ENCODE measurements around the gene PPP1R9A.
A peak's percentile ranks its signal among the peaks of the same experiment; 100 is the strongest.

Gene PPP1R9A

DNA sequence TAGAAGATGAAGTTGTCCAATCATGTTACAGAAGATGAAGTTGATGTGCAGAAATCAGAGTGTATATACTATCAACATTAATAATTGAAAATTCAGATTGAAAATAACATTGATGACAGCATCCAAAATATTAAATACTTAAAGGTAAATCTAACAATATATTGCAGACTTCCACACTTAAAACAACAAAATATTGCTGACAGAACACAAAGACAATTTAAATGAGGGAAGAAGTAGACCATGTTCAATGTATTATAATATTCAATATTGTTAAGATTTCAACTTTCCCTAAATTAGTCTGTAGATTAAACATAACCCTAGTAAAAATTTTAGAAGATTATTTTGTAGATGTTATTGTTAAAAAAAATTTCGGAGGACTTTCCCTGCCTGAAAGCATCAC lies 265.0 kb downstream of the PPP1R9A start:
- H2AFZ ChIP-seq, result no peak overlapping the region

DNA sequence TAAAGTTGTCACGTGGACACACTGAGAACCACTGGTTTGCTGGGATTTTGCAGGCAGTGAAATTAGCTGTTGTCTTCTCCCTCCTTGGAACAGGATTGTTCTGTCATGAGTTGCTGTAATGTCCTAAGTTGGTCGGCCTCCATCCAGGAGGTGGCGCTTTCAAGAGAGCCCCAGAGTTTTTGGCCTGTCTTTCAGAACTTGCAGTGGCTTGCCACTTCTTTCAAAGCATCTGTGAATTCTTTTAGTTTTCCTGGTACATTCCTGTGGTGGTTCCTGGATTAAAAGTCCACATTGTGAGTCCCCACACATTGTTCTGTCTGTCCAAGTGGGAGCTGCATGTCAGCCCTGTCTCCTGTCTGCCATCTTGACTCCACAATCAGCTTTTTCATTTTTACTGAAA lies 283.1 kb downstream of the PPP1R9A start:
- Histone ChIP-seq H3K9me3 (ENCODE audit: control insufficient read depth, low read length) (no peaks in the 10 kb centered on the region), H3K36me3 (ENCODE audit: control insufficient read depth, insufficient read depth, low read length) (no peaks in the 10 kb centered on the region), H3K4me3 (ENCODE audit: low read depth, low read length) (no peak overlapping the region), H3K79me2 (no peaks in the 10 kb centered on the region), H3K4me2 (ENCODE audit: low read length) (no peak overlapping the region), H3K9ac (no peak overlapping the region), H3K4me1 (no peaks in the 10 kb centered on the region), H3K27ac (no peak overlapping the region), H2AFZ (no peak overlapping the region), H3K27me3 (ENCODE audit: control insufficient read depth, insufficient read depth, low read length) (no peaks in the 10 kb centered on the region)
- TF ChIP-seq, protein P1, sequence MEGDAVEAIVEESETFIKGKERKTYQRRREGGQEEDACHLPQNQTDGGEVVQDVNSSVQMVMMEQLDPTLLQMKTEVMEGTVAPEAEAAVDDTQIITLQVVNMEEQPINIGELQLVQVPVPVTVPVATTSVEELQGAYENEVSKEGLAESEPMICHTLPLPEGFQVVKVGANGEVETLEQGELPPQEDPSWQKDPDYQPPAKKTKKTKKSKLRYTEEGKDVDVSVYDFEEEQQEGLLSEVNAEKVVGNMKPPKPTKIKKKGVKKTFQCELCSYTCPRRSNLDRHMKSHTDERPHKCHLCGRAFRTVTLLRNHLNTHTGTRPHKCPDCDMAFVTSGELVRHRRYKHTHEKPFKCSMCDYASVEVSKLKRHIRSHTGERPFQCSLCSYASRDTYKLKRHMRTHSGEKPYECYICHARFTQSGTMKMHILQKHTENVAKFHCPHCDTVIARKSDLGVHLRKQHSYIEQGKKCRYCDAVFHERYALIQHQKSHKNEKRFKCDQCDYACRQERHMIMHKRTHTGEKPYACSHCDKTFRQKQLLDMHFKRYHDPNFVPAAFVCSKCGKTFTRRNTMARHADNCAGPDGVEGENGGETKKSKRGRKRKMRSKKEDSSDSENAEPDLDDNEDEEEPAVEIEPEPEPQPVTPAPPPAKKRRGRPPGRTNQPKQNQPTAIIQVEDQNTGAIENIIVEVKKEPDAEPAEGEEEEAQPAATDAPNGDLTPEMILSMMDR (IDR thresholded peaks at IDR 0.05), result no peak

More for the DNA sequence above, 265.0 kb downstream of the PPP1R9A start:
- no peaks in the 10 kb centered on the region for H3K27me3 ChIP-seq (ENCODE audit: control insufficient read depth, insufficient read depth, low read length)
- H3K27ac ChIP-seq, result no peak overlapping the region
- TF ChIP-seq, protein P1 (IDR thresholded peaks at IDR 0.05), result no peak
- no peaks in the 10 kb centered on the region for H3K9me3 ChIP-seq (ENCODE audit: control insufficient read depth, low read length)
- H3K4me3 ChIP-seq (ENCODE audit: low read depth, low read length), result no peak overlapping the region
- H3K9ac ChIP-seq, result no peak overlapping the region
- no peaks in the 10 kb centered on the region for H3K4me1 ChIP-seq
- no peaks in the 10 kb centered on the region for H3K79me2 ChIP-seq
- H3K36me3 ChIP-seq (ENCODE audit: control insufficient read depth, insufficient read depth, low read length), result no peaks in the 10 kb centered on the region
- H3K4me2 ChIP-seq (ENCODE audit: low read length), result no peak overlapping the region

GRCh38 chr7:95191795-95192194 lies 284.4 kb downstream of the PPP1R9A start:
- H3K4me1 ChIP-seq, result no peaks in the 10 kb centered on the region
- H3K4me2 ChIP-seq (ENCODE audit: low read length), result no peak overlapping the region
- no peak overlapping the region for H3K9ac ChIP-seq
- no peak overlapping the region for H2AFZ ChIP-seq
- no peaks in the 10 kb centered on the region for H3K36me3 ChIP-seq (ENCODE audit: control insufficient read depth, insufficient read depth, low read length)
- H3K27me3 ChIP-seq (ENCODE audit: control insufficient read depth, insufficient read depth, low read length), result no peaks in the 10 kb centered on the region
- H3K79me2 ChIP-seq, result no peaks in the 10 kb centered on the region
- H3K9me3 ChIP-seq (ENCODE audit: control insufficient read depth, low read length), result no peaks in the 10 kb centered on the region
- no peak overlapping the region for H3K4me3 ChIP-seq (ENCODE audit: low read depth, low read length)
- TF ChIP-seq, protein P1 (IDR thresholded peaks at IDR 0.05), result no peak
- H3K27ac ChIP-seq, result no peak overlapping the region

GRCh38 chr7:95198863-95199262 lies 291.5 kb downstream of the PPP1R9A start:
- Histone ChIP-seq H3K27me3 (ENCODE audit: control insufficient read depth, insufficient read depth, low read length) (no peaks in the 10 kb centered on the region), H3K4me2 (ENCODE audit: low read length) (no peak overlapping the region), H2AFZ (no peak overlapping the region), H3K27ac (no peak overlapping the region), H3K79me2 (no peaks in the 10 kb centered on the region), H3K4me1 (no peaks in the 10 kb centered on the region), H3K36me3 (ENCODE audit: control insufficient read depth, insufficient read depth, low read length) (no peaks in the 10 kb centered on the region), H3K4me3 (ENCODE audit: low read depth, low read length) (no peak overlapping the region), H3K9me3 (ENCODE audit: control insufficient read depth, low read length) (no peaks in the 10 kb centered on the region), H3K9ac (no peak overlapping the region)
- TF ChIP-seq, protein P1 (IDR thresholded peaks at IDR 0.05), result no peak

DNA sequence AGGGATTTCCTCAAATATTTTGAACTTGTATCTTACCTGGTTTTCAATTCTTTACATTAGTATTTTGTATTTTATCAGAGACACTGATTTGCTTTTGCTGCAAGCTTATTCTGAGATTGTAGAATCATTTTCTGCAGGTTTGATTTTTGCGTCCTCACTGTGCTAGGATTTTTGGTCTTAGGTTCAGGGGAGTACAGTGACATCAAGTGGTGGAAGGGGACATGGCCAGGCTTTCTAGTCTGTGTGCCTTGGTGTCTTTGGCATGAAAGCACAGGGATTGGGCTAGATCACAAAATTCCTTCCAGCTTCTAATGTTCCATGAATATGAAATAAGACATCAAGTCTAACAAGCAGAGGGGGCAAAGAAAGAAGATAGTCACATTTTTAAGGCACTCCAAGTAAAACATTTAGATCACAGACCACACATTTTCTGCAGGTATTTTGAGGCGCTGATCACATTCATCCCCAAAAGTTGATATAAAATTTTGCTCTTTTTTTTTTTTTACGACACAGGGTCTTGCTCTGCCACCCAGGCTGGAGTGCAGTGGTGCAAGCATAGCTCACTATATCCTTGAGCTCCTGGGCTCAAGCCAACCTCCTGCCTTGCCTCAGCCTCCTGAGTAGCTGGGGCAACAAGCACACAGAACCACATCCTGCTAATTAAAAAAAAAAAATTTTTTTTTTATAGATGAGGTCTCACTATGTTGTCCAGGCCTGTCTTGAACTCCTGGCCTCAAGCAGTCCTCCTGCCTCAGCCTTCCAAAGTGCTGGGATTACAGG lies 292.6 kb downstream of the PPP1R9A start:
- H3K4me2 ChIP-seq (ENCODE audit: low read length), result no peak overlapping the region
- no peak overlapping the region for H3K27ac ChIP-seq
- no peak overlapping the region for H2AFZ ChIP-seq
- H3K36me3 ChIP-seq (ENCODE audit: control insufficient read depth, insufficient read depth, low read length), result no peaks in the 10 kb centered on the region
- no peaks in the 10 kb centered on the region for H3K27me3 ChIP-seq (ENCODE audit: control insufficient read depth, insufficient read depth, low read length)
- no peaks in the 10 kb centered on the region for H3K4me1 ChIP-seq
- H3K4me3 ChIP-seq (ENCODE audit: low read depth, low read length), result no peak overlapping the region
- H3K79me2 ChIP-seq, result peaks cover 2% of the 10 kb centered on the region
- TF ChIP-seq, protein P1 (IDR thresholded peaks at IDR 0.05), result peak; percentile 50
- no peaks in the 10 kb centered on the region for H3K9me3 ChIP-seq (ENCODE audit: control insufficient read depth, low read length)
- no peak overlapping the region for H3K9ac ChIP-seq

Data from parathyroid adenoma (tissue), 2 donors.